H1 (cell line): ENCODE results near the gene SMIM1. TPM values are rescaled to one million over a fixed set of nuclear protein-coding genes. Genes with fewer than 3 reads are reported as not detected.

Source experiments
- CTCF ChIA-PET: fragments of 300-600 bp; sonication (Branson Sonifier 250); formaldehyde crosslinking; loops from one replicate; lab custom pipeline; 2021; ENCODE audit not compliant: partially characterized antibody; lab: Charles Lee
- POLR2A ChIA-PET: fragments of 300-600 bp; sonication (Branson Sonifier 250); formaldehyde crosslinking; loops from one replicate; lab custom pipeline; 2021; ENCODE audit warnings: inconsistent platforms; ENCODE audit not compliant: partially characterized antibody; lab: Charles Lee
- DNase-seq, 2 experiments: peaks; one replicate each; pipeline versions ENCODE4 v3.0.0 to v3.0.0-alpha.2; 2010 to 2022; ENCODE audit warnings: low spot score in 2 of 2, low read depth in 1 of 2, mixed read lengths in 1 of 2
- FAIRE-seq: peaks from 2 replicates; lab custom pipeline; 2011; peaks lifted over from hg19 to GRCh38; lab: Jason Lieb, UNC
- H2AFZ ChIP-seq: 2 replicates; pipeline ENCODE4 v1.8.1; 2012; ENCODE audit warnings: low read length, inconsistent platforms
- H2AK5ac ChIP-seq: 2 replicates; pipeline ENCODE4 v1.6.1; 2013; ENCODE audit warnings: low read depth, low read length
- H2BK120ac ChIP-seq: replicated peaks from 2 replicates; pipeline ENCODE3; 2013; ENCODE audit warnings: low read depth, low read length, inconsistent platforms
- H2BK12ac ChIP-seq: 2 replicates; pipeline ENCODE4 v1.6.1; 2013; ENCODE audit warnings: low read depth, low read length
- H2BK15ac ChIP-seq: 2 replicates; pipeline ENCODE4 v1.6.1; 2013; ENCODE audit warnings: low read length
- H2BK20ac ChIP-seq: 2 replicates; pipeline ENCODE4 v1.6.1; 2013; ENCODE audit warnings: low read length
- H2BK5ac ChIP-seq: 2 replicates; pipeline ENCODE4 v1.6.1; 2013; ENCODE audit warnings: low read depth, low read length
- H3K14ac ChIP-seq: 2 replicates; pipeline ENCODE4 v1.6.1; 2013; ENCODE audit warnings: inconsistent platforms; ENCODE audit not compliant: insufficient read length
- H3K18ac ChIP-seq: 2 replicates; pipeline ENCODE4 v1.6.1; 2013; ENCODE audit warnings: low read length; ENCODE audit errors: extremely low read depth
- H3K23ac ChIP-seq: 2 replicates; pipeline ENCODE4 v1.6.1; 2013; ENCODE audit warnings: inconsistent platforms; ENCODE audit not compliant: insufficient read length
- H3K23me2 ChIP-seq: 2 replicates; pipeline ENCODE4 v1.6.1; 2013; ENCODE audit warnings: low read depth, low read length
- H3K27ac ChIP-seq: 2 replicates; pipeline ENCODE4 v1.6.1; 2011; ENCODE audit warnings: low read depth, low read length, inconsistent platforms
- H3K27me3 ChIP-seq, 4 experiments: replicated peaks in 1 of 4; 1 replicate in 1 of 4; 2 replicates in 3 of 4; pipeline versions ENCODE4 v1.6.1 to v1.8.1; 2011 to 2013; ENCODE audit warnings: low read length in 3 of 4, mild to moderate bottlenecking in 3 of 4, inconsistent platforms in 2 of 4, mixed read lengths in 2 of 4, moderate library complexity in 1 of 4; ENCODE audit not compliant: control insufficient read depth in 3 of 4, insufficient read depth in 3 of 4; ENCODE audit errors: extremely low read depth in 1 of 4
- H3K36me3 ChIP-seq, 4 experiments: 2 replicates each; pipeline versions ENCODE4 v1.6.1 to v1.8.1; 2011 to 2013; ENCODE audit warnings: mild to moderate bottlenecking in 4 of 4, low read length in 3 of 4, moderate library complexity in 2 of 4, control low read depth in 1 of 4, inconsistent platforms in 1 of 4; ENCODE audit not compliant: insufficient read depth in 4 of 4, control insufficient read depth in 2 of 4
- H3K4ac ChIP-seq: replicated peaks from 2 replicates; pipeline ENCODE3; 2013; ENCODE audit warnings: low read length, low read depth, mixed read lengths, inconsistent platforms; ENCODE audit not compliant: insufficient read length
- H3K4me1 ChIP-seq, 4 experiments: replicated peaks in 1 of 4; 1 replicate in 1 of 4; 2 replicates in 3 of 4; pipeline versions ENCODE4 v1.6.1 to v1.8.1; 2011 to 2013; ENCODE audit warnings: low read length in 3 of 4, inconsistent platforms in 2 of 4, mixed read lengths in 1 of 4; ENCODE audit not compliant: insufficient read depth in 4 of 4, control insufficient read depth in 3 of 4
- H3K4me2 ChIP-seq, 2 experiments: 2 replicates each; pipeline versions ENCODE4 v1.6.1 to v1.8.1; 2011 to 2013; ENCODE audit warnings: low read depth in 2 of 2, low read length in 2 of 2, control low read depth in 1 of 2, inconsistent platforms in 1 of 2, mild to moderate bottlenecking in 1 of 2; ENCODE audit not compliant: insufficient read depth in 1 of 2
- H3K4me3 ChIP-seq, 4 experiments: fragments of 200-600, 300-600 bp in 1 of 4; sonication (generic), shearing (Covaris generic), sonication (Bioruptor Twin) in 1 of 4; 2 replicates each; pipeline versions ENCODE4 v1.5.1 to v1.8.1; 2011 to 2016; ENCODE audit warnings: low read length in 4 of 4, low read depth in 3 of 4, control low read depth in 2 of 4, inconsistent platforms in 2 of 4, mild to moderate bottlenecking in 2 of 4, mixed read lengths in 1 of 4, moderate library complexity in 1 of 4; ENCODE audit not compliant: insufficient read depth in 2 of 4; ENCODE audit errors: extremely low read depth in 1 of 4
- H3K56ac ChIP-seq: replicated peaks from 2 replicates; pipeline ENCODE3; 2013; ENCODE audit warnings: low read depth, mild to moderate bottlenecking, mixed read lengths, low read length, inconsistent platforms; ENCODE audit not compliant: insufficient read length
- H3K79me1 ChIP-seq: 2 replicates; pipeline ENCODE4 v1.6.1; 2013; ENCODE audit warnings: low read depth, low read length, control low read depth
- H3K79me2 ChIP-seq, 2 experiments: 2 replicates each; pipeline versions ENCODE4 v1.6.1 to v1.8.1; 2012 to 2013; ENCODE audit warnings: low read length in 2 of 2, mild to moderate bottlenecking in 2 of 2, inconsistent platforms in 1 of 2; ENCODE audit not compliant: insufficient read depth in 2 of 2, control insufficient read depth in 1 of 2
- H3K9ac ChIP-seq, 4 experiments: replicated peaks in 1 of 4; 1 replicate in 1 of 4; 2 replicates in 3 of 4; pipeline versions ENCODE4 v1.6.1 to v1.8.1; 2011 to 2013; ENCODE audit warnings: low read depth in 3 of 4, low read length in 3 of 4, control low read depth in 2 of 4, mild to moderate bottlenecking in 2 of 4, moderate library complexity in 2 of 4, inconsistent platforms in 1 of 4; ENCODE audit errors: extremely low read depth in 1 of 4
- H3K9me3 ChIP-seq, 2 experiments: 2 replicates each; pipeline versions ENCODE4 v1.6.1 to v1.8.1; 2012 to 2013; ENCODE audit warnings: mild to moderate bottlenecking in 2 of 2, moderate library complexity in 2 of 2, control low read depth in 1 of 2, inconsistent platforms in 1 of 2, low read depth in 1 of 2, low read length in 1 of 2, mixed read lengths in 1 of 2; ENCODE audit not compliant: insufficient read depth in 2 of 2
- H4K20me1 ChIP-seq, 2 experiments: replicated peaks in 1 of 2; 2 replicates each; pipeline versions ENCODE3 to v1.8.1; 2011 to 2013; ENCODE audit warnings: inconsistent platforms in 2 of 2, low read length in 2 of 2, mild to moderate bottlenecking in 1 of 2; ENCODE audit not compliant: insufficient read depth in 2 of 2, control insufficient read depth in 1 of 2
- H4K5ac ChIP-seq: 2 replicates; pipeline ENCODE4 v1.6.1; 2013; ENCODE audit warnings: low read length, low read depth, mixed read lengths, inconsistent platforms; ENCODE audit not compliant: insufficient read length
- H4K8ac ChIP-seq: 2 replicates; pipeline ENCODE4 v1.8.0; 2013; ENCODE audit warnings: mild to moderate bottlenecking, moderate library complexity, low read length, inconsistent platforms; ENCODE audit not compliant: insufficient read depth; ENCODE audit errors: extremely low read depth
- H4K91ac ChIP-seq: replicated peaks from 2 replicates; pipeline ENCODE3; 2013; ENCODE audit warnings: low read length, mixed read lengths, inconsistent platforms; ENCODE audit not compliant: insufficient read length
- BRCA1 ChIP-seq: IDR thresholded peaks from 2 replicates; pipeline ENCODE4 v1.6.1; 2012; ENCODE audit warnings: low read depth, low read length, improper control_type of control experiment
- CEBPB ChIP-seq: IDR thresholded peaks from 2 replicates; pipeline ENCODE4 v1.6.1; 2012; ENCODE audit warnings: low read depth, low read length
- CHD2 ChIP-seq: IDR thresholded peaks from 2 replicates; pipeline ENCODE4 v1.6.1; 2012; ENCODE audit warnings: low read length, improper control_type of control experiment
- E2F6 ChIP-seq: IDR thresholded peaks from 2 replicates; pipeline ENCODE4 v1.6.1; 2012; ENCODE audit warnings: inconsistent platforms
- EP300 ChIP-seq, 2 experiments: IDR thresholded peaks; 1 replicate in 1 of 2; 2 replicates in 1 of 2; pipeline ENCODE4 v1.6.1; 2011 to 2012; ENCODE audit warnings: low read depth in 2 of 2, low read length in 2 of 2, mild to moderate bottlenecking in 2 of 2, borderline replicate concordance in 1 of 2, inconsistent platforms in 1 of 2, moderate library complexity in 1 of 2
- HDAC2 ChIP-seq, 2 experiments: fragments of 300-600 bp in 1 of 2; sonication (generic) in 1 of 2; IDR thresholded peaks; 2 replicates each; pipeline ENCODE4 v1.6.1; 2011 to 2012; ENCODE audit warnings: low read depth in 2 of 2, low read length in 2 of 2, mild to moderate bottlenecking in 2 of 2, moderate library complexity in 2 of 2, borderline replicate concordance in 1 of 2, inconsistent platforms in 1 of 2
- MAFK ChIP-seq: IDR thresholded peaks from 2 replicates; pipeline ENCODE4 v1.6.1; 2012; ENCODE audit warnings: low read depth, mild to moderate bottlenecking, improper control_type of control experiment, low read length
- NRF1 ChIP-seq: IDR thresholded peaks from 2 replicates; pipeline ENCODE4 v1.6.1; 2011; ENCODE audit warnings: mild to moderate bottlenecking, low read depth, low read length, improper control_type of control experiment
- PHF8 ChIP-seq: fragments of 200-600 bp; sonication (generic); conservative IDR thresholded peaks from 2 replicates; pipeline ENCODE4 v1.7.1; 2012; ENCODE audit warnings: low read depth, mild to moderate bottlenecking, inconsistent platforms, low read length, moderate library complexity
- RAD21 ChIP-seq, 2 experiments: IDR thresholded peaks in 1 of 2; conservative IDR thresholded peaks in 1 of 2; 2 replicates each; pipeline ENCODE4 v1.6.1; 2011; ENCODE audit warnings: low read depth in 2 of 2, low read length in 2 of 2, improper control_type of control experiment in 1 of 2, inconsistent platforms in 1 of 2, mild to moderate bottlenecking in 1 of 2, moderate library complexity in 1 of 2
- RXRA ChIP-seq: IDR thresholded peaks from 2 replicates; pipeline ENCODE4 v1.6.1; 2011; ENCODE audit warnings: low read depth, mild to moderate bottlenecking, low read length, moderate library complexity; ENCODE audit not compliant: insufficient read depth
- SP2 ChIP-seq: IDR thresholded peaks from 2 replicates; pipeline ENCODE4 v1.6.1; 2012; ENCODE audit warnings: mild to moderate bottlenecking, low read length, inconsistent platforms
- WGBS, 2 experiments: shearing (Covaris generic) in 1 of 2; methylation state at CpG; one replicate each; pipeline versions ENCODE4 v1.1.6 to v1.1.7; 2013 to 2015; ENCODE audit warnings: low lambda C conversion rate in 2 of 2, mixed read lengths in 2 of 2, inconsistent platforms in 1 of 2, low coverage in 1 of 2, missing lambda C conversion rate in 1 of 2; ENCODE audit not compliant: insufficient replicate concordance in 2 of 2, insufficient coverage in 1 of 2, insufficient read length in 1 of 2; ENCODE audit errors: extremely low coverage in 1 of 2, missing lambda C conversion rate in 1 of 2; 5-methylcytosine and 5-hydroxymethylcytosine counted together
- polyA plus RNA-seq, 7 experiments: library from polyadenylated mRNA; depleted of rRNA in 3 of 7; stranded (reverse) in 5 of 7; unstranded in 2 of 7; fragments of >200 nt in 5 of 7; fragments of 200-250 nt in 2 of 7; gene quantifications; 1 replicate in 5 of 7; 2 replicates in 1 of 7; 4 replicates in 1 of 7; pipeline versions ENCODE4 v1.2.1 to v1.2.3, GENCODE V29; 2011 to 2013; ENCODE audit warnings: missing spikeins in 2 of 7, mixed read lengths in 2 of 7
- total RNA-seq: library from RNA; stranded (reverse); fragmentation: NEBNext Ultra II Directional; extraction: Animal tissue kit (Norgen Biotek cat#: 25700); gene quantifications from 2 replicates; pipeline ENCODE4 v1.2.1, GENCODE V29; 2021

The SMIM1 gene
- total and polyA plus RNA-seq, 2 of the 8 experiments (the other 6 are each of a cell fraction or from before 2014, with no cell fraction given) = 7.7 to 9.7 TPM

GRCh38 chr1:3735688-3736087 lies 36.9 kb upstream of the SMIM1 start:
- 92% methylated on average over 13 of the region's 13 CpGs; no CpG with 5 or more reads in 1 of the 2 experiments for WGBS, 2 experiments
- no peak overlapping the region for H3K18ac ChIP-seq
- H3K14ac ChIP-seq = no peak overlapping the region
- no peaks in the 10 kb centered on the region; the same call in 1 of the 2 replicates for H3K23me2 ChIP-seq
- H2AFZ ChIP-seq = no peak overlapping the region
- H4K5ac ChIP-seq = no peak overlapping the region
- no peak overlapping the region for H2BK20ac ChIP-seq
- no peak for DNase-seq
- H3K4me3 ChIP-seq = no peak overlapping the region
- no peaks in the 10 kb centered on the region for H3K9me3 ChIP-seq
- H3K9ac ChIP-seq = no peak overlapping the region
- no peaks in the 10 kb centered on the region; a peak in 2 of 7 replicates for H3K27me3 ChIP-seq
- no peak overlapping the region for H2BK12ac ChIP-seq
- H3K4ac ChIP-seq = no peak overlapping the region
- ChIA-PET POLR2A (interaction anchor here (0.8 to 2.0 kb wide), 5 partner anchors 10 to 63 kb away, joined by 3 to 7 read pairs (median 4); no protein-coding TSS in a partner anchor), CTCF (interaction anchor here (0.6 to 3.6 kb wide), 4 partner anchors 11 to 121 kb away, joined by 3 to 17 read pairs (median 6); no protein-coding TSS in a partner anchor)
- H3K27ac ChIP-seq = no peak overlapping the region
- no peak overlapping the region for H2BK5ac ChIP-seq
- H2AK5ac ChIP-seq = no peak overlapping the region
- H3K79me2 ChIP-seq = no peaks in the 10 kb centered on the region
- H3K4me2 ChIP-seq = no peak overlapping the region
- H3K36me3 ChIP-seq = peaks cover 10 to 38% (median 29%) of the 10 kb centered on the region in 4 experiments; a peak in 7 of 8 replicates
- H3K79me1 ChIP-seq = no peaks in the 10 kb centered on the region; the same call in 1 of the 2 replicates
- peaks cover 0 to 19% (median 13%) of the 10 kb centered on the region in 4 experiments; a peak in 5 of 7 replicates for H3K4me1 ChIP-seq
- FAIRE-seq = no peak
- H3K56ac ChIP-seq = no peak overlapping the region
- peaks cover 0 to 11% of the 10 kb centered on the region in 2 experiments for H4K20me1 ChIP-seq
- H4K91ac ChIP-seq = no peak overlapping the region
- H3K23ac ChIP-seq = no peak overlapping the region
- H4K8ac ChIP-seq = no peak overlapping the region
- H2BK15ac ChIP-seq = no peak overlapping the region
- no peak overlapping the region for H2BK120ac ChIP-seq
- no peak for TF ChIP-seq HDAC2 (IDR thresholded peaks at IDR 0.05; ENCODE audit: borderline replicate concordance in 1 of 2, low read depth in 2 of 2, low read length in 2 of 2)
- TF ChIP-seq E2F6 = no peak
- TF ChIP-seq NRF1 = no peak
- TF ChIP-seq MAFK = no peak
- TF ChIP-seq EP300 (IDR thresholded peaks at IDR 0.05; ENCODE audit: borderline replicate concordance in 1 of 2, low read depth in 2 of 2, low read length in 2 of 2) = no peak
- TF ChIP-seq PHF8 = no peak
- TF ChIP-seq RAD21 (IDR thresholded peaks at IDR 0.05 in 1 of 2, conservative IDR thresholded peaks at IDR 0.05 in 1 of 2; ENCODE audit: low read depth in 2 of 2, low read length in 2 of 2) = no peak
- TF ChIP-seq BRCA1 = no peak
- TF ChIP-seq SP2 = no peak
- TF ChIP-seq CEBPB = no peak
- TF ChIP-seq RXRA = no peak
- no peak for TF ChIP-seq CHD2
